PFSK-1 (cell line): ENCODE measurements around the gene ARID4B.

Experiments used
- FOXP2 ChIP-seq: optimal IDR thresholded peaks from 2 replicates; pipeline ENCODE3; 2011; ENCODE audit warnings: borderline replicate concordance, control low read depth, inconsistent platforms; ENCODE audit not compliant: insufficient read depth; ENCODE audit errors: extremely low read length, extremely low read depth
- POLR2AphosphoS5 ChIP-seq: IDR thresholded peaks from 2 replicates; pipeline ENCODE4 v1.6.1; 2012; ENCODE audit warnings: low read depth, mild to moderate bottlenecking, control low read depth, low read length, moderate library complexity
- SIN3A ChIP-seq: IDR thresholded peaks from 2 replicates; pipeline ENCODE4 v1.6.1; 2012; ENCODE audit warnings: mild to moderate bottlenecking, low read length, moderate library complexity, borderline replicate concordance; ENCODE audit not compliant: insufficient read depth
- TAF1 ChIP-seq: IDR thresholded peaks from 2 replicates; pipeline ENCODE4 v1.6.1; 2012; ENCODE audit warnings: low read length, control low read depth, borderline replicate concordance; ENCODE audit not compliant: insufficient read depth
- TF ChIP-seq, protein P1 (sequence below), 2 experiments: IDR thresholded peaks; 2 replicates each; pipeline versions ENCODE4 v1.6.1 to v1.8.0; 2011 to 2012; ENCODE audit warnings: low read depth in 2 of 2, low read length in 2 of 2, control low read depth in 1 of 2, inconsistent platforms in 1 of 2, mild to moderate bottlenecking in 1 of 2, moderate library complexity in 1 of 2; ENCODE audit not compliant: insufficient read depth in 1 of 2

GRCh38 chr1:235180916-235181460 is 147.0 kb downstream of the ARID4B start:
- TF ChIP-seq POLR2AphosphoS5, result no peak
- TF ChIP-seq FOXP2, result no peak
- TF ChIP-seq, protein P1, sequence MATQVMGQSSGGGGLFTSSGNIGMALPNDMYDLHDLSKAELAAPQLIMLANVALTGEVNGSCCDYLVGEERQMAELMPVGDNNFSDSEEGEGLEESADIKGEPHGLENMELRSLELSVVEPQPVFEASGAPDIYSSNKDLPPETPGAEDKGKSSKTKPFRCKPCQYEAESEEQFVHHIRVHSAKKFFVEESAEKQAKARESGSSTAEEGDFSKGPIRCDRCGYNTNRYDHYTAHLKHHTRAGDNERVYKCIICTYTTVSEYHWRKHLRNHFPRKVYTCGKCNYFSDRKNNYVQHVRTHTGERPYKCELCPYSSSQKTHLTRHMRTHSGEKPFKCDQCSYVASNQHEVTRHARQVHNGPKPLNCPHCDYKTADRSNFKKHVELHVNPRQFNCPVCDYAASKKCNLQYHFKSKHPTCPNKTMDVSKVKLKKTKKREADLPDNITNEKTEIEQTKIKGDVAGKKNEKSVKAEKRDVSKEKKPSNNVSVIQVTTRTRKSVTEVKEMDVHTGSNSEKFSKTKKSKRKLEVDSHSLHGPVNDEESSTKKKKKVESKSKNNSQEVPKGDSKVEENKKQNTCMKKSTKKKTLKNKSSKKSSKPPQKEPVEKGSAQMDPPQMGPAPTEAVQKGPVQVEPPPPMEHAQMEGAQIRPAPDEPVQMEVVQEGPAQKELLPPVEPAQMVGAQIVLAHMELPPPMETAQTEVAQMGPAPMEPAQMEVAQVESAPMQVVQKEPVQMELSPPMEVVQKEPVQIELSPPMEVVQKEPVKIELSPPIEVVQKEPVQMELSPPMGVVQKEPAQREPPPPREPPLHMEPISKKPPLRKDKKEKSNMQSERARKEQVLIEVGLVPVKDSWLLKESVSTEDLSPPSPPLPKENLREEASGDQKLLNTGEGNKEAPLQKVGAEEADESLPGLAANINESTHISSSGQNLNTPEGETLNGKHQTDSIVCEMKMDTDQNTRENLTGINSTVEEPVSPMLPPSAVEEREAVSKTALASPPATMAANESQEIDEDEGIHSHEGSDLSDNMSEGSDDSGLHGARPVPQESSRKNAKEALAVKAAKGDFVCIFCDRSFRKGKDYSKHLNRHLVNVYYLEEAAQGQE (IDR thresholded peaks at IDR 0.05; ENCODE audit: insufficient read depth in 1 of 2, low read depth in 2 of 2, low read length in 2 of 2), result no peak
- TF ChIP-seq TAF1, result no peak
- TF ChIP-seq SIN3A, result no peak
